SKM-1 treated with dmso at 0.1 percent for 144 hours (cell line): Measurements from ENCODE around the gene CMSS1.

Experiments
- DNase-seq: peaks from one replicate; lab custom pipeline; 2025; ENCODE audit not compliant: unreplicated experiment; lab: John Stamatoyannopoulos, UW

Gene CMSS1

DNA sequence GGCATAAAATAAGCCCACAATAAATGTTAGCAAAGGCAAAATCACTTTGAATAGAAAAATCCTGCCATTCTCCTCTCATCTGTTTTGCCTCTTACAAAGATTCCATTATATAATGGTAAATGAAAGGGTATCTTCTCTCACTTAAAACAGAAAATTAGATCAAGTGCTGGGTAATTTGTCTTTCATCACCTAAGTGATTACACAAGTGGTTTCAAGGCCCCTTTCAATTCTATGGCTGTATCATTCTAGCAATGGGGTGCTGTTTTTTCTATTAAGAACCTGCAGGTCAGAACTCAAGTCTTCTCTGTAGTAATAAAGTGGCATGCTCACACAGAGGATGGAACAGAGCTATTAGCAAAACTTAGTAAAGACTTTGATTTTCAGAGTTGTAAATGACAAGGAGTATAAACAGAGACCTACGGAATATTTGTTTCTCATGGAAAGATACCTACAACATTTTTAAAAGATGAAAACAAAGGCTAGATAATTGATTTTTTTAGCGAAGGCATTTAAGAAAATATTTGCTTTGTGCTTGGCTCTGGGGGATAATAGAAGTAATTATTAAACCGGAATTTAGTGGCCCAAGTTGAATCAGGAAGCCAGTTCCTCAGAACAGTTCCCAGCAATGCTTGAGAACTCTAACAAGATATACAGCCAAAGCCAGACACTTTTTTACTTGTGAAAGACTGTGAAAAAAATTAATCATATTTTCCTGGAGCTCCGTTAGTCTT is 137.4 kb downstream of the CMSS1 start:
- DNase-seq, result no peak

DNA sequence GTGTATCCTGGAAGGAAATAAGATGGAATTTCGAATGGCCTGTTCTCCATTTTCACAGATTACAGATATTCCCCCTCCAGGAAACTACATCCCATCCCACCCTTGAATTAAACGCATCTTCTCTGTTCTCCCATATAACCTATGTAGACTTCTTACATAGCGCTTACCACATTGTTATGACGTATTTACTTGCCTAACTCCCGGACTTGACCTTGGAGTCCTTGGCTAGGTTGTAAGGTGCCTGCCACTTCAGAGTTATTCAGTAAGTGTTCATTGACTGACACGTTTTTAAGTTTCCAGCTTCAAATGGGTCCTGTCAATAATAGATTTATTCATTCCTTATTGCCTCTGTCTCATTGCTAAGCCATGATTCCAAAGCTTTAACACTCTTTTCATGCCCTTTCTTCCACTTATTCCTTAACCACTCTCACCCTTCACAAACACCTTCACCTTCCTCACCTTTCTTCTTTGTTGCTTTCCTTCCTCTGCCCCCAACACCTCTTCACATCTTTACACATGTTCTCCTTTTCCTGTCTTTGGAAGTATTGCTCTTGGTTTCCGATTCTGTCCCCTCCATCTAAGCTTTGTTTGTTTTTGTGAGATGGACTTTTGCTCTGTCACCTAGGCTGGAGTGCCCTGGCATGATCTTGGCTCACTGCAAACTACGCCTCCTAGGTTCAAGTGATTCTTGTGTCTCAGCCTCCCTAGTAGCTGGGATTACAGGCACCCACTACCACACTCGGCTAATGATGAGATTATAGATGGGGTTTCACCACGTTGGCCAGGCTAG is 138.3 kb downstream of the CMSS1 start:
- no peak for DNase-seq

DNA sequence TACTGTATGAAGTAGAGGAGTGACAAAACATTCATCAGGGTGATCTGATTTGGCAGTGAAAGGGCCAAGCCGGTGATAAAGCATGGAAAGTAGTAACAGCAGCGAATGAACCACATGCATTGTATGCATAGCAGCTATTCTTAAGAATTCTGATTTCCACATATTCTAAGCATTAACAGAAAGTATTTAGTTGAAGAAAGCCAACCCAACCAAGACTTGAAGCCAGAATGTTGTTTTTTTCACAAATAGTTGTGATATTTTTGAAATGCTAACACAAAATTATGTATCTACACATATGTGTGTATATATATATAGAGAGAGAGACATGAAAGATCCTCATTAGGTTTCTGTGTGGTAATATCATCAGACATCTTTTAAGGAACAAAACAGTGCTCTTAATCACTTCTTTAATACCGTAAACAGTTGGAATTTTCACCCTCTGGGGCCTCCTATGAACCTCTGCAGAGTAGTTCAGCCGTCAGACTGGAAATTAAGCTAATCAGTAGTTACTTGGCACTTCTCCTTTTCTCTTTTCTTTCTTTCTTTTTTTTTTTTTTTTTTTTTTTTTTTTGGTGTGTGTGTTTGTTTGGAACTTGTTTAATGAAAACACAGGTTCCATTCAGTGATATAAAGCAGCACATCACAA is 139.6 kb downstream of the CMSS1 start:
- DNase-seq, result no peak

DNA sequence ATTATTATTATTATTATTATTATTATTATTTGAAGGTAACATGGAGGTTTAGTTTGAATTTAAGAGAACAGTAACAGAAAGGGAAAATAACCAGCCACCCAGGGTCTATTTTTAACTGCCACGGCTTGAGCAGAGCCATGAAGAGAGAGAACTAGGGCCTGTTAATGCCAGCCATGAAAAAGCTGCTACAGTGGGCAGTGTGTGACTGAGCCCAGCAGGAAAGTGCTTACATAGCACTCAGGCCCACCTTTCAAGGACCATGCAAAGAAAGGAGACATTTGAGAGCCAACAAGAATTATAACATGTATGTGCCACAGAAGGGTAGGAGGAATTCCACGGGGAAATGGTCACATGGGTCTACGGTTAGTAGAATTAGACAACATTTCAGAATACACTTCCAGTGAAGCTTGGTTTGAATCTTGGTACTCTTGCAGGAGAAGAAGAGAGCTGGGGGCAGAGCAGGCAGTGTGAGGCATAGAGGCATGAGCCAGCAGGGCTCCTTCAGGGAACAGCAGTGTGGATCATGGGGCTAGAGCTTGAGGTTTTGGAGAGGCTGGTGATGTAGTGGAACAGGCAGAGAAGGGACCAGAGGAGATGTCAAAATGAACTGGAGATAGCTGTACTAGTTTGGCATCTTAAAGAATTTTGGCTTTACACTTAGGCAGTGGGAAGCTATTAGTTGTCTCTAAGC is 140.7 kb downstream of the CMSS1 start:
- DNase-seq, result no peak

DNA sequence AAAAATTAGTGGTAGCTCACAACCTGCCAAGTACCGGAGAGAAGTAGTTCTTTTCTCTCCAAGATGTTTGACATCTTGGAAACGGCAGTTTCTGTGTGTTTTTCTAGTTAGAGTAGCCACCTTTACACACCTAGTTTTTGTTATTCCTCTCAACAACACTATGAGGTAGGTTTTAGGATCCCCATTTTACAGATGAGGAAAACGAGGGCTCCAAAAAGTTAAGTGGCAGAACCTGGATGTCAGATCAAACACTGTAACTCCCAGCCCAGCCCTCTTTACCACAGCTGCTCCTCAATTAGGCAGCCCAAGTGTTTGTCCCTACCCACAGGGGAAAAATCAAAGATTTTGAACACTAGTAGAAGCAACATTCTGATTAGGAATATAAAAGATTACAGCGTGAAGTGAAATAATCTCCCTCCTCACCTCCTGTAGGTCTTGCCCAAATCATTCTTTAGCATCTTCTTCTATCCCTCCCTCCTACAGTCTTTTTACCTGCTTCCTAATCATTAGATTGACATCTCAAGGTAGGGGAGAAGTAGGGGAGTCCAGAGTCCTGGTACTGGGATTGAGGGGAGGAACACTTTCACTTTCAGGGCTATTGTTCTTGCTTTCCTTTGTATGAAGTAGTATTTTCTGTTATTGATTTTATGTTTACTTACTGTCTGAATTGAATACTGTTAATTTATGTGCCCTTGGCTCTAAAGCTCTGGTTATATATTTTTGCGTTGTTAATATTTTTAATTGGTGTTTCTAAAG is 142.6 kb downstream of the CMSS1 start:
- no peak for DNase-seq

DNA sequence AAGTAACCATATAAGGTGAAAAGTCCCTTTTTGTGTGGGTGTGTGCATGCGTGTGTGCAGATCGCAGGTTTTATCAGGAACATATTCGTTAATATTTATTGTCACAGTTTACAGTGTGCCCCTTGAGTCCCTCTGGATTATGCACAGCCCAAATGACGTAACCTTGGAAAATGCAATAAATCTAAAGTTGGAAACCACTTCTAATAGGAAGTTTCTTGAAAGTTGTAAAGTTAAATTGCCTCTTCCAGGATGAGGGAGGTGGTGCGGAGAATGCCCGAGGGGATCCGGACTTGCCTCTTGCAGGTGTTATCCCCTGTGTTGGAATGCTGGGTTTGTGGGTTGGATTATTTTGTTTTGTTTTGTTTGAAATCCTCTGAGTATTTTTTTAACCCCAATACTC is 143.3 kb downstream of the CMSS1 start:
- DNase-seq, result no peak

DNA sequence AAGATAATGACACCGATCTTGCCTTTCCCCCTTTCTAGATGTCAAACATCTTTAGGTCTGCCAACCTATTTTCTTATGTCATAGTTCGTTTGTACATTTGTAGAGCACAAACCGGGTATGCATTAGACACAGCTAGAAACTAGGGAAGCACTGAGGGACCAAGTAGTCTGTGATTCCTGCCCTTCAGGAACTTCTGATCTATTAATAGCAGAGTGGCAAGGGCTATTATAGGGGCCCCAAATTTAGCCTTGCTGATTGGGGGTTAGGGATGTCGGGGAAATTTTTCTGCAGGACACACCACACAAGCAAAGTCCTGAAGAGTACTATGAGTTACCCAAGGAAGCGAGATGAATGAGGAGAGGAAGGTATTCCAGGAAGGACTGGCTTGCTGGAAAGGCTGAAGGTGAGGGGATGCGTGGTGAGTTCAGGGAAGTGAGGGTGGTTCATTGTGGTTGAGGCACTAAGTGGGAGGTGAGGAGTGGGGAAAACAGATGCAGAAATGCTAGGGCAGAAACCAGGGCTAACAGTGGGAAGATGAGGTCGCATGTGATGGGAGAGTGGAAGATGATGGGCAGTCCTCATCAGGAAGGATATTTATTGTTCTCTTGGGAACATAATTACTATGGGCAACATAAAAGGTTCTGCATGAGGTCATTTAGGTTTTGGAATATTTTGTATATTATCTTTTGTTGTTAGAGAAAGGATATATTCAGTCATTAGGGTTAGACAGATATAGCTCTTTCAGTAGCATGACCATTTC is 144.3 kb downstream of the CMSS1 start:
- no peak for DNase-seq

DNA sequence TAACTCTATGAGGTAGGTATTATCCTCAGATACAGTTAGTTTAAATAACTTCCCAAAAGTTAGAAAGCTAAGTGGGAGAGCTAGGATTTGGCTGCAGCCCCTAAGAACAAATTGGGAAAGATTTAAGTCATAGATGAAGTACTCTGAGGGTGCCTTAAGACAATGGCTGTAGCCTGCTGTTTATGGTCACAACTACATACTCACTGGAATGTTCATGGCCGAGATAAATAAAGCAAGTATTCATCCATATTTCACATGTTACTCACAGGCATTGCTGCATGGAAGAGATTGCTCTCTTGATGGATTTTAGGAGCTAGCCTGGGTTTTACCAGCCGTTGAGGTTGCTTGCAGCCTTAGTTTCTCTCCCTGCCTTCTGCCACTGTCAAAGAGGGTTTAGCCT is 145.0 kb downstream of the CMSS1 start:
- no peak for DNase-seq

DNA sequence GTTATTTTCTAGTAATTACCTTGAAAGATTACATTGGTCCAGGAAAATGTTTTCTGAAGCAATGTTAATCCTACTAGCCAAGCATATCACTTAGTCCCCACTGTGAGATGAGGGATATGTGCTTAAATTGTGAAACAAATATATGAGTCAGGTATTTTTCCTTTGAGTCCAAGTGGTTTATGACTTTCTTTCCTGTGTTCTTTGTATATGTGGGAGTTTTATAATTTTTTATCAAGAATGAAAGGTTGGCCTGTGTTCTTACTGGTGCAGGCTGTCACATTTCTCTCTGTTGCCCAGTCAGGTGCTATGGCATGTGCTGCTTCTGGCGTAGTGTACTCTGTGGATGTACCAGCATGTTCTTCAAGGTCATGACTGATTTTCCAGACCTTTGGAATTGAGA is 147.4 kb downstream of the CMSS1 start:
- no peak for DNase-seq

DNA sequence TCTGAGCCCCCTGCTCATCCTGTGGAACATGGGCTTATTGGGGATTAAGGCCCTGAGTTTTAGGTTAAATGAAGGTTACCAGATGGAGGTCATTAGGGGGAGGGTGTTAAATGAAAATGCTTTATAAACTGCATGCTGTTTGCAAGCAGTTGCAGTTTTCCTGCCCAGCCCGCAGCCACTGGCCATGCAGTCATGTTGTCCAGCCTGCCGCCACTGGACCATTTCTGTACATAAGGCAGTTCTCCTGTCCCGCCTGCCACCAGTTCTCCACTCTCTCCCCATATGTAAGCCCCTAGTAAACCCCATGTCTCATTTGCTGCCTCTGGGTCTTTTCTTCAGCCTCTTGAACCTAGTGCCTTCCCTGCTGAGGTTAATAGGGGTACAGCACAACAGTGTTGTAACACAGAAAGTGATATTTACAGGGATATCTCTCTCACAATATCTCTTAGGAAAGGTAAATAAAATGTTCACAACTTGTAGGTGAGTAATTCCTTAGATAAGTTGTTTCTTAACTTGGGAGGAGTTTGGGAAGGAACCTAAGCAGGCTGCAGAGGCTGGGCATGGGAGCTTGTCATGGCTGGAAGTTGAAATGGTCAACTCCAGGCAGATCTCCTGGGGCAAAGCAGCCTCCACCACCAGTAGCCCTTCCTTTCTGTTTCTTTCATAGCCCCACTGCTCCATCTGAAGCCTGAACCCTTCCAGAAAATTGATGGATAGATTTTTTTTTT is 148.2 kb downstream of the CMSS1 start:
- no peak for DNase-seq

DNA sequence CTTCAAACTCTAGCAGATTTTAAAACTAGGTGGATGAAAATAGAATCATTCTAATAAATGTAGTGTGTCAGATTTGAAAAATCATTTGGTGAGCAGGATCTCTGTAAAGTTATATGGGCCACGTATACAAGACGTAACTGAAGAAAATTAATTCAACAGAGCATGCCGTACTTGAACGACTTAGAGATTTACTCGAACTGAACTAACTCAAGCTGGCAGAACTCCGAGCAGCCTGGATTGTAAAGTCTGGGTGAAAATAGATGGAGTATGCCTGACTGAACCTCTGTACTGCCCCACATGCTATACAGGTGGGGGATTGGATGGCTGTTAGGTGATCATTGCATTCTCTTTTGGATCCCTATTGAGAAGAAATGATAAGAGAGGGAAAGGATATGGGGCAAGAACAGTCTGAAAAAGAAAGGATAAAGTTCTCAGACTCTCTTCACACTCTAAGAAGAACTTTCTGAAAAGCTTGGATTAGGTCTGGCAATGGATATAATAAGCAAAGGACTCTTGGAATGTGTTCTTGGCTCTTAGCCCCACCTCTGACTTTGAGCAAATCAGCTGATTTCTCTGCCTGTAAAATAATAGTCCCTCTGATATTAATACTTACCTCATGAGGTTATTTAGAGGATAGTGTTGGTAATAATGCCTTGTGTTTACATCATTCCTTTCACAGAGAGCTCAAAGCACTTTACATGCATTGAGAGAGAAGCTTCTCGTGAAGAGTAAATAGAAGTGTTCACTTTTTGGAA is 149.2 kb downstream of the CMSS1 start:
- DNase-seq, result no peak

DNA sequence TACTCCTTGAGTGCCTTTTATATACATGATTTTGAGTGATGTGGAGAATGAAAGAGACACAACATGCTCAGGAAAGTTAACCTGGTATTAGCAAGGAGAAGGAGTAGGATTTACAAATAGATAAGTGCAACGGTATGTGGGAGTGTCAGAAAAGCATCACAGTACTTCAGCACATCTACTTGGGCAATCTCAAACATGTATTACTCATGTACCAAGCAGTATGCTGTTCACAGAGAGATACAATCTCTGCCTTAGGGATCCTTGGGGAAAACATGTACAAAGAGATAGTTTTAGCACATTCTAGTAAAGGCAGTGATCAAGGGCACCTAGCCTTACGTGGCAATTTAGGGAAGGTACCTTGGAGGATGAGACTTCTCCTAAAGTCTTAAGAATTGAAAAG is 150.1 kb downstream of the CMSS1 start:
- DNase-seq, result no peak

DNA sequence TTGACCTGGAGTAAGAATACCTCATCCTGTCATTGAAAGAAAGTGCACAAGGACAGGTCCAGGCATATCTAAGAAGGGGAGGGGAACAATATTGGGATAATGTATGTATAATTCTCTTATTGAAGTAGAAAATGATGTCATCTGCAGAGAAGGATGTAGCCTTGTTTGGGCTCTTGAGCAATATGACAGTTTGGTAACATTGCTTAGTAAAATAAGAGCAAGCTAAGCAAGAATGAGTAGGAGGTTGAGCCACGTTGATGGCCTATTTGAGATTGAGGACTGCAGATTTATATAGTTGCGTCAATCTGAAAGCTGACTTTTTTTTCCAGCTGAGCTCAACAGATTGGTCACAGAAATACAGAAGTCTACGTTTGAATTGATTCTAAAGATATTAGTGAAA is 151.5 kb downstream of the CMSS1 start:
- no peak for DNase-seq

DNA sequence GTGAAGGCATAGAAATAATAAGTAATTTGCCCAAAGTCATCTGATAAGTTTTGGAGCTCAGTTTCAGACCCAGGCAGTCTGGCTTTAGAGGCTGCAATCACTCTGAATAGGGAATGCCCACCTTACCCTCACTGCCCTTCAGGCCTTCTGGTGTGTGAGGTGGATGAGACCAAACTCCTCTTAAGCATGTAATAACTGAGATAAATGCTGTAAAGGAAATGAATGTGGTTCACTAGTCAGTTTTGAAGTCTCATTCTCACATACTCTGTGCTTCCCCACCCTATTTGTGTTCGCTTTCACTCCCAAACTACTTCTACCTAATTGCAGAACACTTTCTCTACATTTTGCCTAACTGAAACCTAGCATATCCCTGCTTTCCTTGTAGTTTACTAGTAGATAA is 152.5 kb downstream of the CMSS1 start:
- DNase-seq, result no peak

DNA sequence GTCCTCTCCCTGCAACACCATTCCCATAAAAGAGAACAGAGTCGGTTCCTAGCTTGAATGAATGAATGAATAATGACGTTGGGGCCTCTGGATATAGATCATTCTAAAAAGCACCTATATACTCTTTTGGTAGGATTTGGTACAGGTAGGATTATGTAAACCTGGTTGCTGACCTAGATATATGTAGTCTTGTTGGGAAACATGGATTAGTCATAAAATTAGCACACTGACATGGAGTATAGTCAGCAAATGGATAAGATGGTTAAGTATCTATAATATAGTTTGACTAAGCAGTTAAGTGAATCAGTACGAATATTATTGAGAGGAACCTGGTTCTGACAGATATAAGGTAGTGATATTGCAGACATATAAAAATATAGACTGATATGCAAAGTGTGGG is 154.1 kb downstream of the CMSS1 start:
- no peak for DNase-seq

DNA sequence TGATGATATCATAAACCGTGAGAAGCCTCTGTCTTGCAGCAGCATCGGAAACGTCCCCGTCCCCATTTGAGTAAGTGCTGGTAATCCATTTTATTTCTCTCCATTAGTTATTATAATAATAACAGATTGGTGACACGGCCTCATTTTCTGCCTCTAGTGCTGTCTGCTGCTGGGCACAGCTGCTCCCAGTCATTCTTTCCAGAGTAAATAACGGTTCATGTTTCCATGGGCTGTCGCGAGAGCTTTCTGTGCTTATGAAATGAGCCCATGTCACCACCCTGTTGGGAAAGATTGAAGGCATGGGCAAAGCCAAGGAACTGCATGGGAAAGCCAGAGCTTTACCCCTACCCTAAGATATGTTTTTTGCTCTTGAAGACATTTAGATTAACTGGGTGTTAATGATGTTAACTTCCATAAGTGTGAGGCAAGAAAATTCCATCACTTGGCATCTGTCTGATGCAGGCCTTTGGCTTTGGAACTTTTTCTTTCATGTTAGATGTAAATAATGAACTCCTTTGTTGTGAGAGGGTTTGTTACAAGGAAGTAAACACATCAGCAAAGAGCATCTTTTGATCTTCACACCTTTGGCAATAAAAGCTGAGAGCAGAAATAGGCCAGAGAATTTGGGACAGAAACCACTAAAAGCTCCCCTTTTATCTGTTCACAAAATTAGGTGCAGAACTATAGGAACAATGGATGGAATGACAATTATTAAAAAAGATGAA is 154.9 kb downstream of the CMSS1 start:
- no peak for DNase-seq

DNA sequence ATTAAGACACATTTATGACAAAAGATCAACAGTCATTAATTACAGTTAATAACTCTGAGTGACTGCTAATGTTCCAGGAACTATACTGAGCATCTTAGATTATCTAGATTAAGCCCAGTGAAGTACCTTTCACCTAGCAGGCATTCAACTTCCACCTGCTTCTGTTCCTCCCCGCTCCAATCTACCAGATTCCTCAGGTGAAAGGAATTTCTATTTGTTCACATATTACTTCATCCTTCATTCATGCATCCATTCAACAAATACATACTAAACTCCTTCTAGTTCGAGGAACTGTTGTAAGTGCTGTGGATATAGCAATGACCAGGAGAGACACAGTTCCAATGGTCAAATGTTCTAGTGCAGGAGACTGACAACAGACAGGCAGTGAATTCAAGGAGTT is 157.3 kb downstream of the CMSS1 start:
- DNase-seq, result no peak

DNA sequence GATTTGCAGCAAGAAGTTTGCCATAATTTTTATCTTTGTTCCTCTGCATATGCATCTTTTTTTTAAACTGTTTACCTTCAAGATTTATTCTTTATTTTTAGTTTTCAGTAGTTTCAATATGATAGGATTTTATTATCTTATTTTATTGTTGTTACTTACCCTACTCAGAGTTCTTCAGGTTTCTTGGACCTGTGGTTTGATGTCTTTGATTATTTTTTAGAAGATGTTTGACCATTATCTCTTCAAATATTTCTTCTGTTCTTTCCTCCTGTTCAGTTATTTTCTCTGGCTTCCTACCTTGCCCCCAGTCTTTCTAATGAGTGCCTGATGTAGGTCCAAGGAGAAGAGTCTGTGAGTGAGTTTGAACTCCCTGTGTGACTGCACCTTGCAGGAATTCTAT is 158.9 kb downstream of the CMSS1 start:
- no peak for DNase-seq
